Measurements from ENCODE around the gene NNT. TPM values are rescaled to one million over a fixed set of nuclear protein-coding genes. Genes with fewer than 3 reads are reported as not detected.

NNT gene
- total RNA-seq, 4 donors from 2014 or later: 21.9 to 93.0 (median 48.8) TPM

- 97% methylated on average over 3 of the region's 3 CpGs for WGBS, 2 donors (ENCODE audit: low coverage in 1 of 2)
- in situ Hi-C loops (cut with MboI; ENCODE audit: low pct_ligation_motif_present in 1 of 4, low pct_unique_long_range_greater_than_20kb in 1 of 4, low sequenced_read_pairs in 3 of 4) (no loop called here), intact Hi-C loops (cut with DNase I; ENCODE audit: low total_unique reads) (no loop called here)
- H3K4me3 ChIP-seq: no peak overlapping the region
- no peak overlapping the region for H3K27ac ChIP-seq
- no peaks in the 10 kb centered on the region for H3K27me3 ChIP-seq
- no peak for DNase-seq
- no peaks in the 10 kb centered on the region for H3K4me1 ChIP-seq
- H3K9me3 ChIP-seq: no peaks in the 10 kb centered on the region
- TF ChIP-seq CTCF (IDR thresholded peaks at IDR 0.05) (no peak), EP300 (IDR thresholded peaks at IDR 0.05; ENCODE audit: low read depth) (no peak), POLR2A (IDR thresholded peaks at IDR 0.05) (no peak), POLR2AphosphoS5 (IDR thresholded peaks at IDR 0.05) (no peak)
- peaks cover 0 to 9% (median 2%) of the 10 kb centered on the region in 4 donors for H3K36me3 ChIP-seq
These were observed 72.4 kb downstream of the NNT start for GRCh38 chr5:43675357-43675756.

GRCh38 chr5:43676083-43676840 is 73.3 kb downstream of the NNT start:
- Histone ChIP-seq H3K4me3 (no peak overlapping the region), H3K27ac (no peak overlapping the region), H3K27me3 (no peaks in the 10 kb centered on the region), H3K4me1 (no peaks in the 10 kb centered on the region), H3K36me3 (peaks cover 0 to 9% (median 2%) of the 10 kb centered on the region in 4 donors), H3K9me3 (no peaks in the 10 kb centered on the region)
- in situ Hi-C loops (cut with MboI; ENCODE audit: low pct_ligation_motif_present in 1 of 4, low pct_unique_long_range_greater_than_20kb in 1 of 4, low sequenced_read_pairs in 3 of 4) (no loop called here), intact Hi-C loops (cut with DNase I; ENCODE audit: low total_unique reads) (no loop called here)
- TF ChIP-seq POLR2A (IDR thresholded peaks at IDR 0.05): no peak
- TF ChIP-seq POLR2AphosphoS5 (IDR thresholded peaks at IDR 0.05): no peak
- TF ChIP-seq CTCF (IDR thresholded peaks at IDR 0.05): no peak
- no peak for TF ChIP-seq EP300 (IDR thresholded peaks at IDR 0.05; ENCODE audit: low read depth)
- no peak for DNase-seq
- WGBS, 2 donors (ENCODE audit: low coverage in 1 of 2): 90 to 100% methylated on average over 1 to 2 of the region's 2 CpGs

GRCh38 chr5:43677253-43677652 is 74.3 kb downstream of the NNT start:
- in situ Hi-C loops (cut with MboI; ENCODE audit: low pct_ligation_motif_present in 1 of 4, low pct_unique_long_range_greater_than_20kb in 1 of 4, low sequenced_read_pairs in 3 of 4): no loop called here
- 96 to 100% methylated on average over 1 to 4 of the region's 4 CpGs for WGBS, 2 donors (ENCODE audit: low coverage in 1 of 2)

GRCh38 chr5:43679214-43679613 is 76.2 kb downstream of the NNT start:
- Histone ChIP-seq H3K4me1 (no peaks in the 10 kb centered on the region), H3K9me3 (no peaks in the 10 kb centered on the region), H3K4me3 (no peak overlapping the region), H3K36me3 (peaks cover 0 to 10% (median 5%) of the 10 kb centered on the region in 4 donors), H3K27me3 (no peaks in the 10 kb centered on the region), H3K27ac (no peak overlapping the region)
- intact Hi-C loops (cut with DNase I; ENCODE audit: low total_unique reads): no loop called here
- in situ Hi-C loops (cut with MboI; ENCODE audit: low pct_ligation_motif_present in 1 of 4, low pct_unique_long_range_greater_than_20kb in 1 of 4, low sequenced_read_pairs in 3 of 4): no loop called here
- WGBS, 2 donors (ENCODE audit: low coverage in 1 of 2): 87% methylated on average over 3 of the region's 3 CpGs
- TF ChIP-seq CTCF (IDR thresholded peaks at IDR 0.05) (no peak), POLR2AphosphoS5 (IDR thresholded peaks at IDR 0.05) (no peak), EP300 (IDR thresholded peaks at IDR 0.05; ENCODE audit: low read depth) (no peak)
- DNase-seq: no peak

More at GRCh38 chr5:43677253-43677652, 74.3 kb downstream of the NNT start:
- no peak for DNase-seq
- Histone ChIP-seq H3K27me3 (no peaks in the 10 kb centered on the region), H3K27ac (no peak overlapping the region), H3K36me3 (peaks cover 0 to 9% (median 3%) of the 10 kb centered on the region in 4 donors), H3K9me3 (no peaks in the 10 kb centered on the region), H3K4me1 (no peaks in the 10 kb centered on the region), H3K4me3 (no peak overlapping the region)
- TF ChIP-seq POLR2A (IDR thresholded peaks at IDR 0.05) (no peak), EP300 (IDR thresholded peaks at IDR 0.05; ENCODE audit: low read depth) (no peak)
- intact Hi-C loops (cut with DNase I; ENCODE audit: low total_unique reads): no loop called here
